CD14-positive monocyte (primary cell): ENCODE data around the gene KLHL30. TPM values are rescaled to one million over a fixed set of nuclear protein-coding genes. Genes with fewer than 3 reads are reported as not detected.

Source experiments
- DNase-seq, 3 donors: peaks; one replicate each; pipeline ENCODE4 v3.0.0-alpha.2; 2011 to 2022
- H2AFZ ChIP-seq: 2 replicates; pipeline ENCODE4 v1.6.0; 2012; ENCODE audit warnings: mild to moderate bottlenecking, low read depth, low read length, inconsistent platforms; ENCODE audit not compliant: insufficient read depth, poor library complexity, severe bottlenecking
- H3K27ac ChIP-seq, 2 donors: 1 replicate in 1 of 2; 2 replicates in 1 of 2; pipeline ENCODE4 v1.5.1; 2012 to 2013; ENCODE audit warnings: low read length in 2 of 2, control low read depth in 1 of 2, inconsistent platforms in 1 of 2, low read depth in 1 of 2, mild to moderate bottlenecking in 1 of 2
- H3K27me3 ChIP-seq, 2 donors: one replicate each; pipeline versions ENCODE4 v1.6.0 to v1.6.1; 2011 to 2013; ENCODE audit warnings: low read length in 2 of 2; ENCODE audit not compliant: control insufficient read depth in 2 of 2, insufficient read depth in 2 of 2
- H3K36me3 ChIP-seq, 2 donors: replicated peaks in 1 of 2; 1 replicate in 1 of 2; 2 replicates in 1 of 2; pipeline versions ENCODE4 v1.5.1 to v1.6.1; 2012 to 2013; ENCODE audit warnings: low read length in 2 of 2, control low read depth in 1 of 2, inconsistent platforms in 1 of 2, mild to moderate bottlenecking in 1 of 2; ENCODE audit not compliant: insufficient read depth in 2 of 2, control insufficient read depth in 1 of 2
- H3K4me1 ChIP-seq, 2 donors: 1 replicate in 1 of 2; 2 replicates in 1 of 2; pipeline versions ENCODE4 v1.5.1 to v1.6.1; 2012 to 2013; ENCODE audit warnings: low read length in 2 of 2, control low read depth in 1 of 2, inconsistent platforms in 1 of 2, mild to moderate bottlenecking in 1 of 2, moderate library complexity in 1 of 2; ENCODE audit not compliant: insufficient read depth in 2 of 2, control insufficient read depth in 1 of 2
- H3K4me2 ChIP-seq: replicated peaks from 2 replicates; pipeline ENCODE3; 2012; ENCODE audit warnings: low read length, moderate library complexity, mild to moderate bottlenecking; ENCODE audit not compliant: poor library complexity, severe bottlenecking; ENCODE audit errors: extremely low read depth
- H3K4me3 ChIP-seq, 3 experiments: fragments of 200-600 bp in 1 of 3; sonication (generic) in 1 of 3; replicated peaks in 1 of 3; 1 replicate in 2 of 3; 2 replicates in 1 of 3; pipeline ENCODE4 v1.5.1; 2011 to 2013; ENCODE audit warnings: low read length in 3 of 3, mild to moderate bottlenecking in 3 of 3, control low read depth in 2 of 3, low read depth in 2 of 3, inconsistent platforms in 1 of 3, moderate library complexity in 1 of 3
- H3K79me2 ChIP-seq: 2 replicates; pipeline ENCODE4 v1.6.0; 2012; ENCODE audit warnings: mild to moderate bottlenecking, control low read depth, inconsistent platforms, low read length, moderate library complexity; ENCODE audit not compliant: insufficient read depth
- H3K9ac ChIP-seq: 2 replicates; pipeline ENCODE4 v1.6.0; 2017; ENCODE audit warnings: low read length, mild to moderate bottlenecking; ENCODE audit not compliant: insufficient read depth, poor library complexity, severe bottlenecking
- H3K9me3 ChIP-seq, 2 donors: replicated peaks in 1 of 2; 1 replicate in 1 of 2; 2 replicates in 1 of 2; pipeline versions ENCODE4 v1.5.1 to v1.6.1; 2012 to 2013; ENCODE audit warnings: low read length in 2 of 2, control low read depth in 1 of 2; ENCODE audit not compliant: control insufficient read depth in 1 of 2, insufficient read depth in 1 of 2
- H4K20me1 ChIP-seq: 2 replicates; pipeline ENCODE4 v1.6.0; 2012; ENCODE audit warnings: mild to moderate bottlenecking, low read length, control low read depth, moderate library complexity; ENCODE audit not compliant: insufficient read depth
- H3K27ac Mint-ChIP-seq, 7 donors: one replicate each; pipeline ENCODE4 v1.8.0; 2020; ENCODE audit warnings: mild to moderate bottlenecking in 7 of 7, mixed read lengths in 7 of 7, moderate library complexity in 6 of 7, inconsistent platforms in 2 of 7
- H3K27me3 Mint-ChIP-seq, 3 donors: one replicate each; pipeline ENCODE4 v1.8.0; 2021 to 2022; ENCODE audit warnings: low read depth in 3 of 3, mild to moderate bottlenecking in 3 of 3, mixed read lengths in 3 of 3, moderate library complexity in 3 of 3, inconsistent platforms in 1 of 3
- H3K36me3 Mint-ChIP-seq, 2 donors: one replicate each; pipeline ENCODE4 v1.8.0; 2020; ENCODE audit warnings: mixed read lengths in 2 of 2, inconsistent platforms in 1 of 2, mild to moderate bottlenecking in 1 of 2
- H3K4me1 Mint-ChIP-seq: one replicate; pipeline ENCODE4 v1.8.0; 2020; ENCODE audit warnings: mild to moderate bottlenecking, mixed read lengths
- H3K4me3 Mint-ChIP-seq, 2 donors: one replicate each; pipeline ENCODE4 v1.8.0; 2020; ENCODE audit warnings: mild to moderate bottlenecking in 2 of 2, mixed read lengths in 2 of 2, moderate library complexity in 1 of 2
- H3K9me3 Mint-ChIP-seq, 7 donors: one replicate each; pipeline ENCODE4 v1.8.0; 2020 to 2022; ENCODE audit warnings: mixed read lengths in 7 of 7, mild to moderate bottlenecking in 6 of 7, moderate library complexity in 6 of 7, inconsistent platforms in 2 of 7
- CTCF ChIP-seq: fragments of 200-600 bp; IDR thresholded peaks from one replicate; pipeline ENCODE4 v1.8.0; 2022; ENCODE audit warnings: antibody characterized with exemption, mild to moderate bottlenecking
- WGBS: methylation state at CpG from one replicate; pipeline ENCODE4 v1.1.5; 2013; ENCODE audit warnings: missing lambda C conversion rate; ENCODE audit not compliant: insufficient coverage; 5-methylcytosine and 5-hydroxymethylcytosine counted together
- intact Hi-C, 2 donors: fragments of 100-400 bp; cut with micrococcal nuclease; formaldehyde crosslinking; loops; one replicate each; pipeline versions ENCODE4 v1.15.0 to v1.15.1; 2023
- polyA plus RNA-seq, 3 donors: library from polyadenylated mRNA; depleted of rRNA in 1 of 3; unstranded in 2 of 3; stranded (reverse) in 1 of 3; fragments of 300-500 nt in 2 of 3; fragments of >200 nt in 1 of 3; fragmentation: Illumina TruSeq in 2 of 3; gene quantifications; 1 replicate in 2 of 3; 2 replicates in 1 of 3; pipeline ENCODE4 v1.2.3, GENCODE V29; 2012 to 2021

KLHL30 gene
- polyA plus RNA-seq, 3 donors: 0.01 to 0.14 TPM; not detected in 1

- peaks cover 2 to 7% (median 3%) of the 10 kb centered on the region in 3 donors for H3K27me3 Mint-ChIP-seq
- DNase-seq: no peak
Measured at GRCh38 chr2:238104691-238105371, 33.6 kb upstream of the KLHL30 start.

More at GRCh38 chr2:238104691-238105371, 33.6 kb upstream of the KLHL30 start:
- peaks cover 19 to 27% of the 10 kb centered on the region in 2 donors for H3K4me1 ChIP-seq
- H3K27me3 ChIP-seq: no peaks in the 10 kb centered on the region
- no peaks in the 10 kb centered on the region for H3K36me3 ChIP-seq
- no peak overlapping the region for H3K4me3 ChIP-seq
- intact Hi-C loops: no loop called here
- no peak overlapping the region for H3K27ac Mint-ChIP-seq
- H3K4me2 ChIP-seq: no peak overlapping the region
- 95% methylated on average over 17 of the region's 21 CpGs for WGBS
- peaks cover 0 to 4% (median 0%) of the 10 kb centered on the region in 7 donors for H3K9me3 Mint-ChIP-seq
- H3K4me3 Mint-ChIP-seq: no peak overlapping the region
- no peak overlapping the region for H3K27ac ChIP-seq
- no peak overlapping the region for H2AFZ ChIP-seq
- TF ChIP-seq CTCF: no peak
- H3K36me3 Mint-ChIP-seq: no peaks in the 10 kb centered on the region
- H3K9me3 ChIP-seq: no peaks in the 10 kb centered on the region
- H3K4me1 Mint-ChIP-seq: peaks cover 23% of the 10 kb centered on the region
- no peaks in the 10 kb centered on the region for H3K79me2 ChIP-seq
- H4K20me1 ChIP-seq: no peaks in the 10 kb centered on the region
- no peak overlapping the region for H3K9ac ChIP-seq
